GM23248 (cell line): ENCODE results near the gene LAMA2.

Experiments
- EZH2 ChIP-seq: fragments of 200-600 bp; sonication (generic); IDR thresholded peaks from 2 replicates; pipeline ENCODE4 v1.6.1; 2018; ENCODE audit warnings: antibody characterized with exemption, mild to moderate bottlenecking; ENCODE audit not compliant: insufficient read depth, poor library complexity, severe bottlenecking
- EZH2phosphoT487 ChIP-seq: fragments of 200-600 bp; sonication (generic); IDR thresholded peaks from 2 replicates; pipeline ENCODE4 v1.6.1; 2018; ENCODE audit warnings: antibody characterized with exemption, moderate library complexity, mild to moderate bottlenecking, low read depth; ENCODE audit not compliant: insufficient read depth

DNA sequence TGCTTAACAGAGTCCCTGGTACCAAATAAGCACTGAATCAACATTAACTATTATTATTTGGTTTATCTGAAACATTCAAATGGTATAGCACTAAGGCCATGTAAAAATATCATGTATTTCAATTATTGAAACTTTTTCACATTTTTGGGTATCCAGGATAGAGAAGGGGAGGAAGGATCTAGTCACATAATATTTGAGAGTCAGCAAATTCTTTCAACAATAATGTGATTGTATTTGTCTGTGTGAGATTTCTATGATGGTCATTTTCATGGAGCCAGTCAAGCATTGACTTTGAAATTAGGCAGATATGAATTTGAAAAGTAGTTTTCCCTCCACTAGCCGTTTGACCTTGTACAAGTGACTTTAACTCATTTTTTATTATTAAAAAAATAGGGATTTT, 67.9 kb downstream of the LAMA2 start:
- TF ChIP-seq EZH2 (no peak), EZH2phosphoT487 (no peak)
